OCI-LY1 (cell line): Measurements from ENCODE around the gene JAKMIP3.

Source experiments
- CTCF ChIP-seq: fragments of 200-600 bp; sonication (generic), shearing (Covaris generic); IDR thresholded peaks from 2 replicates; pipeline ENCODE4 v1.5.1; 2017; ENCODE audit warnings: mild to moderate bottlenecking, antibody characterized with exemption, low read length, moderate library complexity, mixed read lengths
- EZH2 ChIP-seq: fragments of 200-600 bp; sonication (generic), shearing (Covaris generic); IDR thresholded peaks from 2 replicates; pipeline ENCODE4 v1.8.0; 2017; ENCODE audit warnings: borderline replicate concordance, mixed run types, mild to moderate bottlenecking, antibody characterized with exemption, low read length, moderate library complexity, mixed read lengths

GRCh38 chr10:132099389-132100090 is 33.8 kb downstream of the JAKMIP3 start:
- no peak for TF ChIP-seq EZH2
- no peak for TF ChIP-seq CTCF
